ENCODE results near the gene FSTL4. TPM values are rescaled to one million over a fixed set of nuclear protein-coding genes. Genes with fewer than 3 reads are reported as not detected.

FSTL4 gene
- total RNA-seq, 4 donors from 2014 or later: 0.33 to 0.78 (median 0.34) TPM; not detected in 1

GRCh38 chr5:133406977-133407632, 205.2 kb downstream of the FSTL4 start:
- 100% methylated on average over 1 of the region's 1 CpG for WGBS

GRCh38 chr5:133406208-133406976, 205.9 kb downstream of the FSTL4 start:
- H3K4me3 ChIP-seq: no peak overlapping the region
- 94% methylated on average over 4 of the region's 4 CpGs for WGBS
- H3K36me3 ChIP-seq: no peaks in the 10 kb centered on the region
- no peak overlapping the region for H3K27ac ChIP-seq (replicated peaks in 1 of 4)
- H3K4me1 ChIP-seq: no peaks in the 10 kb centered on the region
- intact Hi-C loops (cut with DNase I): no loop called here
- no peak for DNase-seq (ENCODE audit: extremely low spot score)
- no peaks in the 10 kb centered on the region for H3K9me3 ChIP-seq
- peaks cover 0 to 29% (median 0%) of the 10 kb centered on the region in 4 donors for H3K27me3 ChIP-seq
- TF ChIP-seq EP300 (IDR thresholded peaks at IDR 0.05): no peak
- TF ChIP-seq POLR2A (IDR thresholded peaks at IDR 0.05; ENCODE audit: low read depth): no peak
- TF ChIP-seq POLR2AphosphoS5 (IDR thresholded peaks at IDR 0.05): no peak
- no peak for TF ChIP-seq CTCF (IDR thresholded peaks at IDR 0.05)

More at GRCh38 chr5:133406977-133407632, 205.2 kb downstream of the FSTL4 start:
- H3K27me3 ChIP-seq: peaks cover 0 to 26% (median 0%) of the 10 kb centered on the region in 4 donors
- no peaks in the 10 kb centered on the region for H3K4me1 ChIP-seq
- H3K36me3 ChIP-seq: no peaks in the 10 kb centered on the region
- H3K4me3 ChIP-seq: no peak overlapping the region
- TF ChIP-seq POLR2A (IDR thresholded peaks at IDR 0.05; ENCODE audit: low read depth) (no peak), CTCF (IDR thresholded peaks at IDR 0.05) (no peak), POLR2AphosphoS5 (IDR thresholded peaks at IDR 0.05) (no peak), EP300 (IDR thresholded peaks at IDR 0.05) (no peak)
- no peak overlapping the region for H3K27ac ChIP-seq (replicated peaks in 1 of 4)
- intact Hi-C loops (cut with DNase I): no loop called here
- DNase-seq (ENCODE audit: extremely low spot score): no peak
- no peaks in the 10 kb centered on the region for H3K9me3 ChIP-seq

GRCh38 chr5:133405275-133406034, 206.9 kb downstream of the FSTL4 start:
- Histone ChIP-seq H3K27ac (replicated peaks in 1 of 4) (no peak overlapping the region), H3K36me3 (no peaks in the 10 kb centered on the region), H3K9me3 (no peaks in the 10 kb centered on the region), H3K4me1 (no peaks in the 10 kb centered on the region), H3K4me3 (no peak overlapping the region), H3K27me3 (peaks cover 0 to 33% (median 0%) of the 10 kb centered on the region in 4 donors)
- DNase-seq (ENCODE audit: extremely low spot score): no peak
- 90% methylated on average over 13 of the region's 17 CpGs for WGBS
- no peak for TF ChIP-seq POLR2A (IDR thresholded peaks at IDR 0.05; ENCODE audit: low read depth)
- no peak for TF ChIP-seq EP300 (IDR thresholded peaks at IDR 0.05)
- TF ChIP-seq POLR2AphosphoS5 (IDR thresholded peaks at IDR 0.05): no peak
- no peak for TF ChIP-seq CTCF (IDR thresholded peaks at IDR 0.05)
- intact Hi-C loops (cut with DNase I): no loop called here

- intact Hi-C loops (cut with DNase I): no loop called here
- TF ChIP-seq EP300 (IDR thresholded peaks at IDR 0.05): no peak
- TF ChIP-seq CTCF (IDR thresholded peaks at IDR 0.05): no peak
- TF ChIP-seq POLR2A (IDR thresholded peaks at IDR 0.05; ENCODE audit: low read depth): no peak
- no peak for TF ChIP-seq POLR2AphosphoS5 (IDR thresholded peaks at IDR 0.05)
- no peaks in the 10 kb centered on the region for H3K4me1 ChIP-seq
- 79% methylated on average over 7 of the region's 7 CpGs for WGBS
- no peak for DNase-seq (ENCODE audit: extremely low spot score)
- no peak overlapping the region for H3K4me3 ChIP-seq
- no peaks in the 10 kb centered on the region for H3K9me3 ChIP-seq
- no peaks in the 10 kb centered on the region for H3K36me3 ChIP-seq
- H3K27ac ChIP-seq (replicated peaks in 1 of 4): no peak overlapping the region
- peaks cover 0 to 33% (median 0%) of the 10 kb centered on the region in 4 donors for H3K27me3 ChIP-seq
These were observed 207.6 kb downstream of the FSTL4 start for GRCh38 chr5:133404724-133405123.
